ENCODE measurements around the gene ARHGAP6.

Gene ARHGAP6

DNA sequence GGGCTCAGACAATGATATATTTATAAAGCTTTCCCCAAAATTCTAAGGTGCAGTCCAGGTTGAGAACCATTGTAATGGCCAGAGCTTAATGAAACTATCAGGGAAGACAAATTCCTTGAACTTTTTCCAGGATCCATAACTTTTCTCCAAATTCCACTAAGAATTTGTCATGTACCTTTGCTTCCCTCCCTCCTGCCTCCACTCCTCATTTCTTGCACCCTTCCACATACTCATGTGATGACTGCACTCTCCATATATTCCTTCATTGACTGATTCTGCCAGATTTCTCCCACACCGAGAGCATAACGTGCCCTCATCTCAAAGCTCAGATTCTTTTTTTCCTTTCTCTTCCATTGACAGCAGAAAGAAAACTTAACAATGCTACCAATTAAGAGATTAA is 393.4 kb downstream of the ARHGAP6 start:
- TF ChIP-seq, protein P1, sequence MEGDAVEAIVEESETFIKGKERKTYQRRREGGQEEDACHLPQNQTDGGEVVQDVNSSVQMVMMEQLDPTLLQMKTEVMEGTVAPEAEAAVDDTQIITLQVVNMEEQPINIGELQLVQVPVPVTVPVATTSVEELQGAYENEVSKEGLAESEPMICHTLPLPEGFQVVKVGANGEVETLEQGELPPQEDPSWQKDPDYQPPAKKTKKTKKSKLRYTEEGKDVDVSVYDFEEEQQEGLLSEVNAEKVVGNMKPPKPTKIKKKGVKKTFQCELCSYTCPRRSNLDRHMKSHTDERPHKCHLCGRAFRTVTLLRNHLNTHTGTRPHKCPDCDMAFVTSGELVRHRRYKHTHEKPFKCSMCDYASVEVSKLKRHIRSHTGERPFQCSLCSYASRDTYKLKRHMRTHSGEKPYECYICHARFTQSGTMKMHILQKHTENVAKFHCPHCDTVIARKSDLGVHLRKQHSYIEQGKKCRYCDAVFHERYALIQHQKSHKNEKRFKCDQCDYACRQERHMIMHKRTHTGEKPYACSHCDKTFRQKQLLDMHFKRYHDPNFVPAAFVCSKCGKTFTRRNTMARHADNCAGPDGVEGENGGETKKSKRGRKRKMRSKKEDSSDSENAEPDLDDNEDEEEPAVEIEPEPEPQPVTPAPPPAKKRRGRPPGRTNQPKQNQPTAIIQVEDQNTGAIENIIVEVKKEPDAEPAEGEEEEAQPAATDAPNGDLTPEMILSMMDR (IDR thresholded peaks at IDR 0.05): no peak

- TF ChIP-seq, protein P1 (IDR thresholded peaks at IDR 0.05): no peak
Measured at GRCh38 chrX:11269996-11270395, 395.7 kb downstream of the ARHGAP6 start.

- TF ChIP-seq, protein P1 (IDR thresholded peaks at IDR 0.05): no peak
Measured at GRCh38 chrX:11269006-11269405, 396.7 kb downstream of the ARHGAP6 start.

DNA sequence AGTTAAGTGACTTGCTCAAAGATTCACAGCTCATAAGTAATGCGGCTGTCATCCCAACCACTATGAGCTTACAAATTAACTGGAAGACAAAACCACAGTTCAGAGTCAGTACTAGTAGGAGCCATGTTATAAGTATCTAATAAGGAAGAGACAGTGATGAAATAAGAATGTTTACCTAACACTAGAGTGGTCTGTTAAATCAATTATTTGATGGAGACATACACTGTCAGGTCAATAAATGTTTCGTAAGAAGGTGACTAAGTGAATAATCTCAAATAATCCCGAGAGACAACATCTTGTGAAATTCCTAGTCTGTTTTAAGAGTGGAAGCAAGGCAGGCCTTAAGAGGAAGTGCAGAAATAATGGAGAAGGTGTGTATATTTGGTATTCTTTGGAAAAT is 398.3 kb downstream of the ARHGAP6 start:
- TF ChIP-seq, protein P1 (IDR thresholded peaks at IDR 0.05): no peak

DNA sequence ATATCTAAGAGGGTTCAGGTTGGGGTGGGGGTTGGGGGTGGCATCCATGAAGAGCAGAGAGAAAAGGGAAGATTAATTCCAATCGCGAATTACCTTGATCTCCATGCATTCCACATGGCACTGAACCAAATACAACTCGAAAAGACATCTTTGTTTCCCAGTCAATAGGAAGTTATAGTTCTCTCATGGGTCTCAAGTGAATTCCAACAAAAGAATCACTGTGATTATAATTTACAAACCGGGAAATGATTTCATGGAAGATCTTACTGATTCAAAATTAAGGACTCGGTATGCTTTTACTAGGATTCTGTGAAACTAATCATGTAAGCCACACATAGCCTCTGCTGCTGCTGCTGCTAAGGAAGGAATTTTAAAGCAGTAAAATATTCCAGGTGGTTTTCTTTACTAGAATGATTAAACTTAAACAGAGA is 399.1 kb downstream of the ARHGAP6 start:
- TF ChIP-seq, protein P1 (IDR thresholded peaks at IDR 0.05): no peak

DNA sequence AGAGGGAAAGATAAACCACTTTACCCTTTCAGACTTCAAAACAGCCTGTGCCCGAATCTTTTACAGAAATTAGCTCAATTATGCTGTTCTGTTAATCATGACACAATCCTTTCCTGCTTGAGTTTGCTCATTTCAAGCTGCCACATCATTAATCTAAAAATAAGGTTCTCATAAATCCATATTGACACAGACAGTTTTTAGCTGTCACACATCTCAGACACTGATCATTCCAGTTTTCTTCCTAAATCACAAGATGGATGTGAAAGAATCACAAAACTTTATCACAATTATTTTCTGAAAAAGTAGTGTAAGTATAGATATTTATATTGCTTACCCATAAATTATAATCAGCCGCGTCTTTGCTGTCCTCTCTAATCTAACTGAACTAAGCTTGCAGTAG is 400.4 kb downstream of the ARHGAP6 start:
- TF ChIP-seq, protein P1 (IDR thresholded peaks at IDR 0.05): no peak

DNA sequence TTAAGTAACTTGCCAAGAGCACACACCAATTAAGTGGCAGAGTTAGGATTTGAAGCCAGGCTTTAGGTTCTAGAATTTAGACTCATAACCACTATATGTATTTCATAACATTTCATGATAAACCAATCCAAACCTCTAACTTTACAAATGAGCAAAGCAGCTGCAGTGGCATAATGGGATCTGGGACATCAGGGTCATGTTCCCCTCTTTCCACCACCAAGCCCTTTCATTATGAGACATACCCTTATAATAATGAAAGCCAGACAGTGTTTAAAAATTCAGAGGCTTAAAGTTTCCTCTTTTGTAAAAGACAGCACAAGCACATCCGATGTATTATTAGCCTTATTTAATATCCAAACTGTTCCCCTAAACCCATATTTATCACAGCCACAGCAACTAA is 400.8 kb downstream of the ARHGAP6 start:
- TF ChIP-seq, protein P1 (IDR thresholded peaks at IDR 0.05): no peak

DNA sequence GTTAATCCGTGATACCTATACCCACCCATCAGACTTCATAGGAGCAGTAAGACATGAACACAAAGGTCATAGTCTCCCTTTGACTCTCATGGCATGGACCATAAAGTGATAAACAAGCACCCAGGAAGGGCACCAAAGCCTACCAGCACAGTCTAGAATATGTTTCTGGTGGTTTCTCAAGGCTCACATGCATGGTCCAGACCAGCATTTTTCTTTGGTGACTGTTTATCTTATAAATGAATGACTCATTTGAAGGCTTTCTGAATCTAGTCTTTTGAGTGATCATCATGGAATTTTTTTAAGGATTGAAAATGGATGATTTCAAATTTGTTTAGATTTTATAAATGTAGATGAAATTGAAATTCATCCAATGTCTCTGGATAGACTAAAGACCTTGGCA is 404.5 kb downstream of the ARHGAP6 start:
- TF ChIP-seq, protein P1 (IDR thresholded peaks at IDR 0.05): no peak
